NCI-H748 treated with DMSO at 0.1 percent for 48 hours (cell line): ENCODE measurements around the gene TUBB2A.
A peak's percentile ranks its signal among the peaks of the same experiment; 100 is the strongest.
"Not testable (repeated sequence)": the region's sequence is repeated elsewhere in the genome, so short reads cannot be mapped to it uniquely, and the experiment has no call there.

Experiments used
- DNase-seq: peaks from one replicate; lab custom pipeline; 2025; lab: John Stamatoyannopoulos, UW

The TUBB2A gene

DNA sequence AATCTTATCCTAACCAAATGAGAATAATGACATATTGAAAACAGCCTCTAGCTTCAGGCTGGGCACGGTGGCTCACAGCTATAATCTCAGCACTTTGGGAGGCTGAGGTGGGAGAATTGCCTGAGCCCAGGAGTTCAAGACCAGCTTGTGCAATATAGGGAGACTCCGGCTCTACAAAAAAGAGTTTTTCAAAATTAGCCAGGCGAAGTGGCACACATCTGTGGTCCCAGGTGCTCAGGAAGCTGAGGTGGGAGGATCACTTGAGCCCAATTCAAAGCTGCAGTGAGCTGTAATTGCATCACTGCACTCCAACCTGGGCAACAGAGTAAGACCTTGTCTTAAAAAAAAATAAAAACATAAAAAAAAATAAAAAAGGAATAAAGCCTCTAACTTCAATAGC, 4.7 kb downstream of the TUBB2A start:
- DNase-seq: no peak

GRCh38 chr6:3151691-3152090, 5.7 kb downstream of the TUBB2A start:
- DNase-seq: no peak

- no peak for DNase-seq
Observed at GRCh38 chr6:3147914-3148757, 9.2 kb downstream of the TUBB2A start.

GRCh38 chr6:3144571-3144970, 12.8 kb downstream of the TUBB2A start:
- no peak for DNase-seq

DNA sequence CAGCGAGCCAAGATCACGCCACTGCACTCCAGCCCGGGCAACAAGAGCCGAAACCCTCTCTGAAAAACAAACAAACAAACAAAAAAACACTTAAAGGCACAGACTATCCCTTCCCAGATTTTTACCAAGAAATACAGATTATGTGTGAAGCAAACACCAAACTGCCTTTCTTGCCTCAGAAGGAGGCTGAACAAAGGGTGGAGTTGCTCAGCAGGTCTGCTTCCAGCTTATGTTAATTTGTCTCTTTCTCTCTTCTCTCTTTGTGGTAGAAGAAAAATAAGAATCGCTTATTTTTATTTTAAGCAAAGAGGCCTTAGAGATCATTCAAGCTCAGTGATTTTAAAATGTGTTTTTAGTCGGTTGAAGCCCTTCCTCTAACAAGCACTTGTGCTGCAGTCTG, 14.2 kb downstream of the TUBB2A start:
- no peak for DNase-seq

DNA sequence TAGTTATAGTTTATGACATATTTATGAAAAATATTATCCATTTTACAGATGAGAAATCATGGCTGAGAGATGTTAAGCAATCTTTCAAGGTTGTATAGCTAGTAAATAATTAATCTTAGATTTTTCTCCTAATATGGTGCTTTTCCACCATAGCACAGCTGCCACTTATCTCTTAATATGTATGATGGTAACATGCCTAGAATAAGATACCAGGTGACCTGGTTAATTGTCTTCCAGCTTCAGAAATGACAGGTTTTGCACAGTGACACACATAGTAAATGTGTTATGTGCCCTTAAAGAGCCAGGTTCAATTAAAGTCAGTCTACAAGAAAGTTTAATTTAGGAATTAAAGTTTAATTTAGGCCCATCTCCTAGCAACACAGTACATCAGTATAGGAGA, 14.8 kb downstream of the TUBB2A start:
- no peak for DNase-seq

DNA sequence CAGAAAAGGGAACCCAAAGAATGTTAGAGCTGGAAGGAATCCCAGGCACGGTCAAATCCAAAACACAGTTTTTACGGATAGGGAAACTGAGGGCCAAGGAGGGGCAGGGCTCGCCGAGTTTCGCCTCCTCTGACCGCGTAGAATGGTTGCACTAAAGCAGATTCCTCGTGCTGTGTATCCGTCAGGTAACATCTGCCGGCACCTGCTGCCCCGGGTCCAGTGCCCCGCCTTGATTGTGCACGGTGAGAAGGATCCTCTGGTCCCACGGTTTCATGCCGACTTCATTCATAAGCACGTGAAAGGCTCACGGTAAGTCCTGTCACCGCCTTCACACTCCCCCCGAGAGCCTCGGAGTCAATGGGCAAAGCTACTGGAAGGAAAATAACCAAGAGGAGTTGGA, 17.1 kb downstream of the TUBB2A start:
- DNase-seq: no peak

- DNase-seq: peak; percentile 81
Observed at GRCh38 chr6:3139090-3139903, 18.0 kb downstream of the TUBB2A start.

DNA sequence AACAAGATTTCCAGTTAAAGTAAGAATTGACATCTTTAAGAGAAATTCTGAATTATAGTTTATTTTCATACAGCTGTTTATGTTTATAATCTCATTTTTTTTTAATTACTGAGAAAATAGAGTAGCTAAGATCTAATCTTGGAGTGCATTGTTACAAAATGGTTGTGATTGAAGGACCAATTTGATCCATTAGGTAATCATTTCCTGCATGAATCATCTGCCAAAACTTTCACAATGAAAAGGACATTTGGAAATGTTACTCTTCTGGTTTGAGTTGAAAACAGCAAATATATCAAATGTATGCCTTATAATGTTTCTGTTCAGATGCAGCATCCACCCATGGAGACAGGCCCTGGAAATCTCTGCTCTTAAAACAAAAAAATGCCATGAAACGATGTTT, 19.0 kb downstream of the TUBB2A start:
- DNase-seq: no peak

- not testable (repeated sequence) for DNase-seq
Observed at GRCh38 chr6:3137873-3138272, 19.5 kb downstream of the TUBB2A start.

DNA sequence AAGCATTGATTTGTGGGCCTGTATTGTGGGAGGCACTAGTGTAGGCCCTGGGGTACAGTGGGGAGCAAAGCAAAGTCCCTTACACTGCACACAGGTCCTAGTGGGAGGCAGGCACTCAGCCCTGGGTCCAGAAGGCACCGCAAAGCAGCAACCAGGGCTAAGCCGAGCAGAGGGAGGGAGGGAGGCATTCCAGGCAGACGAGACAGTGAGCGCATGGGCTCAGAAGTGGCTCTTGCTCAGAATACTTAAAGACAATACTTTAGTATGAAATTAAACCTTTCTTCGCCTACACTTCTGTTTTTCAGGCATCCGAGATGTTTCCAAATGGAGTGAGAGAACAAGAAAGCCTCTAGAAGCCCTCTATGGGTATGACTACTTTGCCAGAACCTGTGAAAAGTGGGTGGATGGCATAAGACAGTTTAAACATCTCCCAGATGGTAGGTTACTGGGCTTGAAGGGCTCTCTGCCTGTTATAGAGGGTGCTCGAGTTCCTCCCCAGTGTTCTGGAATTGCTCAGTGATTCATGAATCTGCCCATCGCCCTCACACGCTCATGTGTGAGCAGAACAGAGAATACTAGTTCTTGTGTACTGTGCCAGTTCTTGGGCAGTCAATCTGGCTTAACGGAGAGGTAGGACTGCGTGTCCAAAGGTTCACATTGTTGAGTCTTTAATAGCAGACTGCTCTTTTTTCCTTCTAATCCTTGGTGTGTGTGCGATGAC, 20.1 kb downstream of the TUBB2A start:
- DNase-seq: no peak

GRCh38 chr6:3136292-3137011, 20.9 kb downstream of the TUBB2A start:
- no peak for DNase-seq

- DNase-seq: no peak
Observed at GRCh38 chr6:3135668-3136291, 21.6 kb downstream of the TUBB2A start.

- no peak for DNase-seq
Observed at GRCh38 chr6:3133515-3133914, 23.8 kb downstream of the TUBB2A start.

DNA sequence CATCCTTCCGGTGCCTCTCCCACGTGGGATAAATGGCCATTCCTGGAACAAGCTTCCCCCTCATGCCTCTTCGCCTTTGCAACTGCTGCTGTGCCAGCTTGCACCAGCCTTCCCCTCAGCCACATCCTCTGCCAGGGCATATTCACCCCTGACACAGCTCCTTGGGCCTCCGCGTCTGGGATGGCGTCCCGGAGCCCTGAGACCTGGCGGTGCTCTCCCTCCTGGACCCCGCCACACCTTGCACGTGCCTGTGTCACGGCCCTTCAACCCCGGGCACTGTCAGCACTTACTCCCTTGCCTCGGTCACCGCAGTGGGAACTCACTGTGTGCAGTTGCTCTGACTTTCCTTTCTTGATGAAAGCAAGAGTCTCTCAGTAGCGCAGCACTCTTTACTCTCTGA, 25.6 kb downstream of the TUBB2A start:
- no peak for DNase-seq

DNA sequence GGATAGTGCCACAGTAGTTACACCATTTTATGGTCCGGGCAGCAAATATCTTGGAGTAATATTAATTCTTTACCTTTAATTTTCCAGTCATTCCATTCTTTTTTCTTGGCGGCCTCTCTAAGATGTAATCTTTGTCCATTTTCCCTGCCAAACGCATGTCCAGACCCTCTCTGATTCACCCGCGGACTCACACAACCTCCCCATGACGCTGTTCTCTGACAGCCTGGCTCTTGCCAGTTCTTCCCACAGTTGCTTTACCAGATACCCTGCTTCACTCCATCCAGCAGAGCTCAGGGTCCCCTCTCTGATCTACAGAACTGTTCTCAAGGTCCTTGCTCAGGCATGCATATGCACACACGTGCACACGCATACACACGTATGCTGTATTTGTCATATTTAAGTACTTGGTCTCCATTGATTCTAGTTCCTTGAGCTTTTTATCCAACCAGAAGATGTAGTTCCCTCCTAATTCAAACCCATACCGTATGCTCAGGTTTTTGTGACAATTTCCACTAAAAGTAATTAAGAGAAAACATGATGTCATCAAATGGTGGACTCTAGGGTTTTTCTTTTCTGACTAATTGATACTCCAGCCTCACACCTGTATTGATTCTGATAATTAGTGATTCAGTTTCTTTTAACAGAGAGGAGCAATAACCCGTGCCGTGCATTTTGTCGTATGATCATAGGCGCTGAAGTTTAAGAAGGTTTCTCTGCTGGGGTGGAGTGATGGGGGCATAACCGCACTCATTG, 28.8 kb downstream of the TUBB2A start:
- DNase-seq: no peak

GRCh38 chr6:3125815-3126214, 31.5 kb downstream of the TUBB2A start:
- DNase-seq: no peak

- no peak for DNase-seq
Observed at GRCh38 chr6:3124667-3125066, 32.7 kb downstream of the TUBB2A start.

GRCh38 chr6:3122823-3123182, 34.5 kb downstream of the TUBB2A start:
- DNase-seq: no peak

- no peak for DNase-seq
Observed at GRCh38 chr6:3120765-3121089, 36.6 kb downstream of the TUBB2A start.
